ENCODE data around the gene OR5B21.

OR5B21 gene

GRCh38 chr11:58487170-58487569 lies 20.7 kb downstream of the OR5B21 start:
- no peak overlapping the region for H3K9ac ChIP-seq (ENCODE audit: low read length)
- H2AFZ ChIP-seq (ENCODE audit: low read length) = no peak overlapping the region
- no peak for DNase-seq
- H3K9me2 ChIP-seq (replicated peaks; ENCODE audit: insufficient read depth, low read length) = no peaks in the 10 kb centered on the region
- no peaks in the 10 kb centered on the region for H3K36me3 ChIP-seq (replicated peaks; ENCODE audit: insufficient read depth, low read length)
- no peaks in the 10 kb centered on the region for H3F3A ChIP-seq (ENCODE audit: insufficient read depth, low read length)
- H4K20me1 ChIP-seq (ENCODE audit: insufficient read depth, low read length) = no peaks in the 10 kb centered on the region
- H3K79me2 ChIP-seq (ENCODE audit: low read length) = no peaks in the 10 kb centered on the region
- no peaks in the 10 kb centered on the region for H3K4me1 ChIP-seq (ENCODE audit: low read length)
- TF ChIP-seq CTCF (IDR thresholded peaks at IDR 0.05; ENCODE audit: low read length) (no peak), EZH2 (optimal IDR thresholded peaks at IDR 0.05; ENCODE audit: low read depth, low read length) (no peak), EZH2phosphoT487 (IDR thresholded peaks at IDR 0.05; ENCODE audit: low read length) (no peak)
- H3K27ac ChIP-seq (ENCODE audit: low read length) = no peak overlapping the region
- no peak overlapping the region for H3K4me3 ChIP-seq (ENCODE audit: low read length)
- no peaks in the 10 kb centered on the region for H3K27me3 ChIP-seq (replicated peaks; ENCODE audit: insufficient read depth, low read length)
- H3K4me2 ChIP-seq (ENCODE audit: low read depth, low read length) = no peak overlapping the region
- H3K9me3 ChIP-seq (replicated peaks; ENCODE audit: insufficient read depth, low read length) = no peaks in the 10 kb centered on the region

- Histone ChIP-seq H3K36me3 (replicated peaks; ENCODE audit: insufficient read depth, low read length) (no peaks in the 10 kb centered on the region), H3K4me3 (ENCODE audit: low read length) (no peak overlapping the region), H3K79me2 (ENCODE audit: low read length) (no peaks in the 10 kb centered on the region), H3K9me2 (replicated peaks; ENCODE audit: insufficient read depth, low read length) (no peaks in the 10 kb centered on the region), H3F3A (ENCODE audit: insufficient read depth, low read length) (no peaks in the 10 kb centered on the region), H3K9me3 (replicated peaks; ENCODE audit: insufficient read depth, low read length) (no peaks in the 10 kb centered on the region), H3K4me1 (ENCODE audit: low read length) (no peaks in the 10 kb centered on the region), H3K9ac (ENCODE audit: low read length) (no peak overlapping the region), H2AFZ (ENCODE audit: low read length) (no peak overlapping the region), H3K27ac (ENCODE audit: low read length) (no peak overlapping the region), H3K4me2 (ENCODE audit: low read depth, low read length) (no peak overlapping the region), H3K27me3 (replicated peaks; ENCODE audit: insufficient read depth, low read length) (no peaks in the 10 kb centered on the region), H4K20me1 (ENCODE audit: insufficient read depth, low read length) (no peaks in the 10 kb centered on the region)
- no peak for DNase-seq
- TF ChIP-seq EZH2 (optimal IDR thresholded peaks at IDR 0.05; ENCODE audit: low read depth, low read length) = no peak
- no peak for TF ChIP-seq EZH2phosphoT487 (IDR thresholded peaks at IDR 0.05; ENCODE audit: low read length)
- TF ChIP-seq CTCF (IDR thresholded peaks at IDR 0.05; ENCODE audit: low read length) = no peak
Observed at GRCh38 chr11:58485961-58486360, 21.9 kb downstream of the OR5B21 start.

- Histone ChIP-seq H3K79me2 (ENCODE audit: low read length) (no peaks in the 10 kb centered on the region), H3K4me1 (ENCODE audit: low read length) (no peaks in the 10 kb centered on the region)
Observed at GRCh38 chr11:58471892-58472291, 36.0 kb downstream of the OR5B21 start.

More at GRCh38 chr11:58471892-58472291, 36.0 kb downstream of the OR5B21 start:
- Histone ChIP-seq H3K27me3 (replicated peaks; ENCODE audit: insufficient read depth, low read length) (no peaks in the 10 kb centered on the region), H3K9me2 (replicated peaks; ENCODE audit: insufficient read depth, low read length) (no peaks in the 10 kb centered on the region), H3K4me2 (ENCODE audit: low read depth, low read length) (no peak overlapping the region), H3K36me3 (replicated peaks; ENCODE audit: insufficient read depth, low read length) (no peaks in the 10 kb centered on the region), H3K4me3 (ENCODE audit: low read length) (no peak overlapping the region), H3K27ac (ENCODE audit: low read length) (no peak overlapping the region), H3K9ac (ENCODE audit: low read length) (no peak overlapping the region), H4K20me1 (ENCODE audit: insufficient read depth, low read length) (no peaks in the 10 kb centered on the region), H3F3A (ENCODE audit: insufficient read depth, low read length) (no peaks in the 10 kb centered on the region), H3K9me3 (replicated peaks; ENCODE audit: insufficient read depth, low read length) (no peaks in the 10 kb centered on the region), H2AFZ (ENCODE audit: low read length) (no peak overlapping the region)
- TF ChIP-seq EZH2 (optimal IDR thresholded peaks at IDR 0.05; ENCODE audit: low read depth, low read length) (no peak), CTCF (IDR thresholded peaks at IDR 0.05; ENCODE audit: low read length) (no peak), EZH2phosphoT487 (IDR thresholded peaks at IDR 0.05; ENCODE audit: low read length) (no peak)
- DNase-seq = no peak
